Activated naive CD4-positive, alpha-beta T cell treated with anti-CD3 and anti-CD28 coated beads for 36 hours (primary cell): ENCODE results near the gene ZNF2. TPM values are rescaled to one million over a fixed set of nuclear protein-coding genes. Genes with fewer than 3 reads are reported as not detected.
A peak's percentile ranks its signal among the peaks of the same experiment; 100 is the strongest.
"Not testable (repeated sequence)": the region's sequence is repeated elsewhere in the genome, so short reads cannot be mapped to it uniquely, and the experiment has no call there.

Source experiments
- CTCF ChIA-PET: fragments of 350-600 bp; sonication (Branson Sonifier 250); formaldehyde crosslinking; loops from one replicate; lab custom pipeline; 2021; ENCODE audit warnings: antibody characterized with exemption; lab: Charles Lee
- DNase-seq: peaks from one replicate; pipeline ENCODE4 v3.0.0-alpha.2; 2020
- H3K27ac Mint-ChIP-seq: one replicate; pipeline ENCODE4 v1.8.0; 2021; ENCODE audit warnings: mild to moderate bottlenecking, mixed read lengths
- H3K27me3 Mint-ChIP-seq: one replicate; pipeline ENCODE4 v1.8.0; 2021; ENCODE audit warnings: low read depth, mixed read lengths
- H3K36me3 Mint-ChIP-seq: one replicate; pipeline ENCODE4 v1.8.0; 2021; ENCODE audit warnings: low read depth, mixed read lengths
- H3K4me1 Mint-ChIP-seq: one replicate; pipeline ENCODE4 v1.8.0; 2021; ENCODE audit warnings: low read depth, mixed read lengths
- H3K4me3 Mint-ChIP-seq: one replicate; pipeline ENCODE4 v1.8.0; 2021; ENCODE audit warnings: mild to moderate bottlenecking, moderate library complexity, mixed read lengths
- H3K9me3 Mint-ChIP-seq: one replicate; pipeline ENCODE4 v1.8.0; 2021; ENCODE audit warnings: mixed read lengths
- intact Hi-C: fragments of 100-400 bp; cut with micrococcal nuclease; formaldehyde crosslinking; loops from one replicate; pipeline ENCODE4 v1.15.1; 2023
- total RNA-seq, 2 experiments: library from RNA; stranded (reverse); gene quantifications; one replicate each; pipeline ENCODE4 v1.2.3, GENCODE V29; 2021

Gene ZNF2
- total RNA-seq, 2 experiments from 2014 or later: 2.6 to 3.1 TPM

DNA sequence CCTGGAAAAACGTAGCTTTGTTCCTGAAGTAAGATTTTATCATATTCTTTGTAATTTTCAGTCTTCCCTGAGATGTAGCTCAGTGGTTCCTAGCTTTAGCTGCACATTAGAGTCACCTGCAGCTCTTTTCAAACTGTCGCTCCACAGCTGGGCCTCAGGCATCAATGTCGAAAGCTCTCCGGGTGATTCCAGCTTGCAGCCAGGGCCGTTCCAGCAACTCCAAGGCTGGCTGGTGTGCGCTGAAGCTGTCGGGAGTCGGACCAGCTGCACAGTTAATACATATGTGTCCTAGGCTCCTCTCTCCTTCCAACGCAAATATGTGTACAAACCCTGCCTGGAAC lies 609 bp upstream of the ZNF2 start:
- Mint-ChIP-seq H3K4me1 (peaks cover 24% of the 10 kb centered on the region), H3K9me3 (peaks cover 3% of the 10 kb centered on the region), H3K27ac (peak overlapping the region; percentile 89), H3K36me3 (peaks cover 14% of the 10 kb centered on the region), H3K27me3 (no peaks in the 10 kb centered on the region), H3K4me3 (peak overlapping the region; percentile 99)
- no peak for DNase-seq
- CTCF ChIA-PET: interaction anchor here (0.9 to 2.7 kb wide), 5 partner anchors 44 to 141 kb away, joined by 3 to 10 read pairs (median 6); no protein-coding TSS in a partner anchor
- intact Hi-C loops: loop anchor here (1.0 kb wide), 5 partner anchors 42 to 237 kb away; partner anchors contain the start of genes FAHD2A and ZNF892

DNA sequence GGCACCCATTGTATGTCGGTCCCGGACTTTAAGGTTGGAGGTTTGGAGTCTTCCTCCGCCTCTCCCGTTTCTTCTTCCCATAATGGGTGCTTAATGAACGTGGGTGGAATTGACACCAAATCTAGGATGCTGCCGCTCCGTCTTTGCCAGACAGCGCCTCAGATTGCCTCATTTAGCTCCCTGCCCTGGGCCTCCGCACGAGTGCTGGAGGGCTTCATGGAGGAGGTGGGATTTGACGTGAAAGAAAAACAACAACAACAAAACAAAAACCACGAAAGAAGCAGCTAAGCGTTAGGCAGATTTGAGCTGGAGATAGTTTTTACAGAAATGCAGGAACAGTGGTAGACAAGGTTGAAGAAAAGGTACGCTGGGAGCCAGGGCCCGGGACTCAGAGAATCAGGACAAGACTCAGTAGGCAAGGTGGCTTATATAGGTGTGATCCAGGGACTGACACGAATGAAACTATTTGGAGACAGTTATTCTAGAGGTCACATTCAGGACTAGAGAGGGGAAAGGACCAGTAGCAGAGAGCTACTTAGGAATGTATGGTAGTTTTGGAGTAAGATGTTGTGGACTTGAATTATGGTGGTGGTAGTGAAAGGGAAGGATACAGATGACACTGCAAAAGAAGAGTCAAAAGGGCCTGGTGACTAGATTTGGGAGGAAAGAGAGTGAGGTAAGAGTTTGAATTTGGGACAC lies 605 bp downstream of the ZNF2 start:
- CTCF ChIA-PET: interaction anchor here (0.6 to 2.7 kb wide), 7 partner anchors 9 to 218 kb away, joined by 3 to 10 read pairs (median 4); no protein-coding TSS in a partner anchor
- DNase-seq: no peak
- H3K4me3 Mint-ChIP-seq: peak overlapping the region; percentile 99
- no peaks in the 10 kb centered on the region for H3K27me3 Mint-ChIP-seq
- peaks cover 3% of the 10 kb centered on the region for H3K9me3 Mint-ChIP-seq
- intact Hi-C loops: no loop called here
- H3K4me1 Mint-ChIP-seq: peaks cover 24% of the 10 kb centered on the region
- peak overlapping the region; percentile 89 for H3K27ac Mint-ChIP-seq
- peaks cover 17% of the 10 kb centered on the region for H3K36me3 Mint-ChIP-seq

- no peak overlapping the region for H3K4me3 Mint-ChIP-seq
- intact Hi-C loops: no loop called here
- H3K4me1 Mint-ChIP-seq: peaks cover 5% of the 10 kb centered on the region
- H3K27ac Mint-ChIP-seq: no peak overlapping the region
- H3K9me3 Mint-ChIP-seq: peaks cover 3% of the 10 kb centered on the region
- CTCF ChIA-PET: interaction anchor here (0.6 kb wide), 1 partner anchor 50 kb away, joined by 4 read pairs; the partner anchor contains the start of gene MRPS5
- H3K27me3 Mint-ChIP-seq: no peaks in the 10 kb centered on the region
- no peak for DNase-seq
- peaks cover 37% of the 10 kb centered on the region for H3K36me3 Mint-ChIP-seq
Measured at GRCh38 chr2:95171902-95172301, 6.3 kb downstream of the ZNF2 start.

DNA sequence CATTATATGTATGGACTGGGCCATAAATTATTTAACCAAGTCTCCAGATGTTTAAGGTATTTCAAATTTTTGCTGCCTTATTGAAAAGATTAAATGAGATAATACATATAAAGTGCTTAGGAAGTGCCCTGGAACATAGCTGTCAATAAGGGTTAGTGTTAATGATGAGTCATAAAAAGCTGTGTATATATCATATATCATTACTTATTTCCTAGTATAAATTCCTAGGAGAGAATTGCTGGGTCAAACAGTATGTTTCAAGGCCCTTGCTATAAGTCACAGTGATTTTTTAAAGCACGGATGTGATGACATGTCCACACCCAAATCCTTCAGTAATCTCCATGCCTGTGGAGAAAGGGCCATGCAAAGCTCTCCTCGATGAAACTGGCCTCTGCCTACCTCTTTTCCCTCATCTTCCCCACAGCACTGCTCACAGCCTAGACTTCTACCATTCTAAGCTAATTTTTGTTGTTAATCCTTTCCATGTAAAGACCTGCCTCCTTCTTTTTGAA lies 8.5 kb downstream of the ZNF2 start:
- no peak for DNase-seq
- Mint-ChIP-seq H3K9me3 (peaks cover 6% of the 10 kb centered on the region), H3K36me3 (peaks cover 52% of the 10 kb centered on the region), H3K27ac (no peak overlapping the region), H3K4me1 (peaks cover 4% of the 10 kb centered on the region), H3K27me3 (no peaks in the 10 kb centered on the region), H3K4me3 (no peak overlapping the region)
- intact Hi-C loops: no loop called here
- CTCF ChIA-PET: interaction anchor here (1.1 kb wide), 1 partner anchor 8 kb away, joined by 3 read pairs; no protein-coding TSS in a partner anchor

DNA sequence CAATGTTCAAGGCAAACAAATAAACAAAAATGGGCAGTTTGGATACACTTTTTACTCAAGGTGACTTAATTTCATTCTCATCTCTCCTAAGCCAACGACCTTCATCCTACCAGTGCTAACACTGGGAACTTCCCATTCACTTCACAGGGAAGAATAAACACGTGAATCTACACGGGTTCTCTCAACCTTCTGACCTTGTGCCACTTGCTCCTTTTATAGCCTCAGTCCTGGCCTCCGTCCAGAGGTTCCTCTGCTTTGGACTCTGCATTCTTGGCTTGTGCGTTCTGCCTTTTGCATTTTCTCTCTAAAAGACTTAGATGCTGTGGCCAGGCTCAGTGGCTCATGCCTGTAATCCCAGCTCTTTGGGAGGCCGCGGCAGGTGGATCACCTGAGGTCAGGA lies 13.8 kb downstream of the ZNF2 start:
- Mint-ChIP-seq H3K9me3 (peaks cover 41% of the 10 kb centered on the region), H3K27ac (no peak overlapping the region), H3K4me1 (no peaks in the 10 kb centered on the region), H3K36me3 (peaks cover 85% of the 10 kb centered on the region), H3K4me3 (no peak overlapping the region), H3K27me3 (no peaks in the 10 kb centered on the region)
- intact Hi-C loops: no loop called here
- CTCF ChIA-PET: no interaction called here
- DNase-seq: no peak

DNA sequence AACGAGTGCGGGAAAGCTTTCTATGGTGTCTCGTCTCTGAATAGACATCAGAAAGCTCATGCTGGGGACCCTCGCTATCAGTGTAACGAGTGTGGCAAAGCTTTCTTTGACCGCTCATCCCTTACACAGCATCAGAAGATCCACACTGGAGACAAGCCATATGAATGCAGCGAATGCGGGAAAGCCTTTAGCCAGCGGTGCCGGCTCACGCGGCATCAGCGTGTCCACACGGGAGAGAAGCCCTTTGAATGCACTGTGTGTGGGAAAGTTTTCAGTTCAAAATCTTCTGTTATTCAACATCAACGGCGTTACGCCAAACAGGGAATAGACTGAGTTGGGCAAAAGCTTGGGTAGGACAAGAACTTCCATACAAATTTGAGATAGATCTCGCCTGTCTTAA lies 16.2 kb downstream of the ZNF2 start:
- Mint-ChIP-seq H3K36me3 (peaks cover 72% of the 10 kb centered on the region), H3K27ac (no peak overlapping the region), H3K27me3 (no peaks in the 10 kb centered on the region), H3K4me1 (no peaks in the 10 kb centered on the region), H3K9me3 (peaks cover 52% of the 10 kb centered on the region), H3K4me3 (no peak overlapping the region)
- intact Hi-C loops: no loop called here
- CTCF ChIA-PET: no interaction called here
- no peak for DNase-seq

- CTCF ChIA-PET: no interaction called here
- H3K9me3 Mint-ChIP-seq: peaks cover 40% of the 10 kb centered on the region
- H3K36me3 Mint-ChIP-seq: peaks cover 41% of the 10 kb centered on the region
- H3K27me3 Mint-ChIP-seq: no peaks in the 10 kb centered on the region
- DNase-seq: no peak
- H3K4me1 Mint-ChIP-seq: no peaks in the 10 kb centered on the region
- intact Hi-C loops: no loop called here
- H3K27ac Mint-ChIP-seq: no peak overlapping the region
- no peak overlapping the region for H3K4me3 Mint-ChIP-seq
Measured at GRCh38 chr2:95185197-95185596, 19.6 kb downstream of the ZNF2 start.

GRCh38 chr2:95185973-95186372 lies 20.4 kb downstream of the ZNF2 start:
- no peak overlapping the region for H3K27ac Mint-ChIP-seq

GRCh38 chr2:95192956-95193355 lies 27.3 kb downstream of the ZNF2 start:
- H3K27me3 Mint-ChIP-seq: peaks cover 10% of the 10 kb centered on the region
- not testable (repeated sequence) for H3K4me1 Mint-ChIP-seq, H3K27ac Mint-ChIP-seq, H3K4me3 Mint-ChIP-seq, H3K9me3 Mint-ChIP-seq, H3K36me3 Mint-ChIP-seq
- CTCF ChIA-PET: interaction anchor here (1.1 kb wide), 1 partner anchor 77 kb away, joined by 3 read pairs; no protein-coding TSS in a partner anchor
- peak; percentile 68 for DNase-seq
- intact Hi-C loops: loop anchor here (1.0 kb wide), 2 partner anchors 14 to 122 kb away; partner anchors contain the start of gene ZNF892

More at GRCh38 chr2:95185973-95186372, 20.4 kb downstream of the ZNF2 start:
- CTCF ChIA-PET: no interaction called here
- Mint-ChIP-seq H3K9me3 (peaks cover 35% of the 10 kb centered on the region), H3K4me1 (no peaks in the 10 kb centered on the region), H3K36me3 (peaks cover 34% of the 10 kb centered on the region), H3K27me3 (no peaks in the 10 kb centered on the region), H3K4me3 (no peak overlapping the region)
- intact Hi-C loops: no loop called here
- DNase-seq: no peak

- H3K27ac Mint-ChIP-seq: no peak overlapping the region
- peaks cover 12% of the 10 kb centered on the region for H3K4me1 Mint-ChIP-seq
- no peaks in the 10 kb centered on the region for H3K27me3 Mint-ChIP-seq
- intact Hi-C loops: no loop called here
- H3K4me3 Mint-ChIP-seq: no peak overlapping the region
- H3K36me3 Mint-ChIP-seq: peaks cover 4% of the 10 kb centered on the region
- CTCF ChIA-PET: interaction anchor here (1.0 kb wide), 1 partner anchor 180 kb away, joined by 3 read pairs; no protein-coding TSS in a partner anchor
- DNase-seq: peak; percentile 4
- peaks cover under 1% of the 10 kb centered on the region for H3K9me3 Mint-ChIP-seq
Measured at GRCh38 chr2:95203911-95204310, 38.3 kb downstream of the ZNF2 start.

GRCh38 chr2:95204396-95204795 lies 38.8 kb downstream of the ZNF2 start:
- Mint-ChIP-seq H3K27me3 (no peaks in the 10 kb centered on the region), H3K36me3 (peaks cover 9% of the 10 kb centered on the region), H3K9me3 (peaks cover 5% of the 10 kb centered on the region), H3K27ac (no peak overlapping the region), H3K4me3 (no peak overlapping the region), H3K4me1 (peaks cover 12% of the 10 kb centered on the region)
- CTCF ChIA-PET: interaction anchor here (1.0 kb wide), 1 partner anchor 180 kb away, joined by 3 read pairs; no protein-coding TSS in a partner anchor
- DNase-seq: no peak
- intact Hi-C loops: no loop called here

- Mint-ChIP-seq H3K27me3 (no peaks in the 10 kb centered on the region), H3K4me1 (peaks cover 12% of the 10 kb centered on the region), H3K36me3 (peaks cover 20% of the 10 kb centered on the region), H3K4me3 (peak overlapping the region; percentile 88), H3K9me3 (peaks cover 16% of the 10 kb centered on the region), H3K27ac (no peak overlapping the region)
- CTCF ChIA-PET: interaction anchor here (1.5 kb wide), 1 partner anchor 130 kb away, joined by 5 read pairs; no protein-coding TSS in a partner anchor
- intact Hi-C loops: loop anchor here (2.0 kb wide), 1 partner anchor 197 kb away; the partner anchor contains the start of gene FAHD2A
- no peak for DNase-seq
Measured at GRCh38 chr2:95206096-95206495, 40.5 kb downstream of the ZNF2 start.
